Activated CD4-positive, CD25-positive, alpha-beta regulatory T cell treated with anti-CD3 and anti-CD28 coated beads, Interleukin-2, amount 50 U/mL, for 24 hours (primary cell): ENCODE results near the gene PLA2G2C.
"Not testable (repeated sequence)": the region's sequence is repeated elsewhere in the genome, so short reads cannot be mapped to it uniquely, and the experiment has no call there.

Experiments
- ATAC-seq, 2 donors: fragments of 150-1000 bp; cut with Tn5 transposase; one replicate each; pipeline ENCODE4 v1.10.0; 2021; ENCODE audit warnings: mild to moderate bottlenecking in 1 of 2, moderate library complexity in 1 of 2

The PLA2G2C gene, protein sequence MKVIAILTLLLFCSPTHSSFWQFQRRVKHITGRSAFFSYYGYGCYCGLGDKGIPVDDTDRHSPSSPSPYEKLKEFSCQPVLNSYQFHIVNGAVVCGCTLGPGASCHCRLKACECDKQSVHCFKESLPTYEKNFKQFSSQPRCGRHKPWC

DNA sequence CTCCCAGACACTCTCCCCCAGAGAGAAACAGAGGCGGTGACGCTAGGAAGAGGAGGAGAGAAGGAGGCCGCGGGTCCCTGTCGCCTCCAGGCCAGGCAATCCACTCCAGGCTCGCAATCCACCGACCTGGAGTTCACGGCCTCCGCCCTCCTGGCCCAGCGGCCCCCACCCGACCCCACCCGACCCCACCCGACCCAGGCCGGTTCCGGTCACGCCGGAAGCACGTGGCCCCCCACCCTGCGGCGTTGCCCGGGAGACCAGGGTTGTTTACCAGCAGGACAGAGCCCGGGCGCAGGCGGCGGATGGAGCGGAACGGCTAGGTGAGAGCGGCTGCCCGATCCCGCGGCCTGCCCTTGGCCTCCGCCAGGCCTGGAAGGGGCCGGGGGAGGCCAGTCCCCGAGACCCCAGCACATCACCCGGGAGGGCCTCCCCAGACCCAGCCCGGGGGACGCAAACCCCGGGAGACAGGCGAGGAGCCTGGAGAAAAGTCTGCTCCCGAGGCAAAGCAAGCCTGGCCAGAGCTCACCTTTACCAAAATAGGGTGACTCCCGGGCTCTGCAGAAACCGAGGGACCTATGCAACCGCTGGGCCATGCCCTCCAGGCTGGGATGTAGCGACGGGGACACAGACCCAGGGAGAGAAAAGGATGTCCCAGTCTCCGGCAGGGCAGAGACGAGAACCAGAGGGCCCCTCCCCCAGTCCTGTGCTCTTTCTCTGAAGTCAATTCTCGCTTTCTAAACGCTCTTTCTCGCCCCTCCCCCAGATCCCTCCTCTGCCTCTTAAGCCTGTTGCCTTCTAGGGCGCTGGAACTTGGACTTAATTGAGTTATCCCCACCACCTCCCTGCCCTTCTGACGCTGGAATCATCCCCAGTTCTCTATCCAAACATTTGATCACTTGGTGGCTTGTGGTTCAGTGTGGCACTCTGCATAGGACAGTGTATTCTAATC, at the start of gene PLA2G2C, which contains the start of gene UBXN10:
Gene PLA2G2C (minus strand): TSS at position 685 of the 949 bp plus-strand sequence. CDS start 9,155 bp downstream, outside the sequence.
Gene UBXN10 (plus strand): TSS at position 263 of the 949 bp plus-strand sequence. CDS start 4,466 bp downstream, outside the sequence.
- peak; percentile 46 to 52 for ATAC-seq

DNA sequence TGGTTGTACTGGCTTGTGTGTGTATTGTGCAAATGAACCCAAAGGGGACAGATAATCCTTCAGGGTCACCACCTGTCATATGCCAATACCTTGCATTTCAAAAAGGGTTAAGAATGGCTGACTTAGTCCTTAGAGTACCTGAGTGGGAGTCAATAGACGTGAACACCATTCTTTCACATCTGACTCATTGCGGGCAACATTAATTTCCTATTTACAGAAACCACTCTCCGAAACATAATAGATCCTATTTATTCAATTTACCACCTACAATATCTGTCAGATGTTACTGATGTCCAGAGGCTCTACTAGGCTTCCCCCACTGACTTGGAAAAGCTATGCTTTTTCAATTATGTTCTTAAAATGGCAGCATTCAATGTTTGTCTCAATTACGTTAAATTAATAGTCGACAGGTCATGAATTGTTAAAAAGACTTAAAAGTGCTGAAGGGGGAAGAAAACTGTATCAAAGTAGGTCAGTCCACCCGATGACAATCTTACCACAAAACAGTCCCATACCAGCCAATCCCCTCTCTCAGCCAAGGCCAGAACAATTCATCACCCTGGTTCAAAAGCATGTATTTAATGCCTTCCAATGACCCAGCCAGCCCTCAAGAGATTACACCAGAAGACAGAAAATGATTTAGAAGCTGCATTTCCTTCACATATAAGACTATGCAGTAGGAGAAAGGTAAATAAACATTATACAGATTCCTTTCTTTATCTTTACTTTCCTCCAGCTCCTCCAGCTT, 48.6 kb upstream of the PLA2G2C start:
- no peak for ATAC-seq

DNA sequence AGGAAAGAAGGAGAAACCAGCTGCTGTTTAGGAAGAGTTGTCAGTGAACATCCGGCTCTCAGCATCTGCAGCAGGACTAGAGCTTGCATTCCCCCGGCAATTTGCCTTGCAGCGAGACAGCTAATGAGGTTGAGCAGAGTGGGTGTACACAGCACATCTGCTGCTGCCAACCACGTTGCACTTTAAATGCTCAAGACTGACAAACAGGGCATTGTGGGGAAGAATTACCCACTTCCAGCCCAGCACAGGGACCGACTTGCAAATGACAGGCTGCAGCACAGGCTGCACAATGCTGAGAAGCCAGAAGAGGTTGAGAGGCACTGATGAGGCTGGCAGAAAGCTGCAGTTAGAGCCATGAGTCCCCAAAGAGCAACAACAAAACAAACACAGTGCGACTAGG, 47.5 kb upstream of the PLA2G2C start:
- ATAC-seq, result no peak

DNA sequence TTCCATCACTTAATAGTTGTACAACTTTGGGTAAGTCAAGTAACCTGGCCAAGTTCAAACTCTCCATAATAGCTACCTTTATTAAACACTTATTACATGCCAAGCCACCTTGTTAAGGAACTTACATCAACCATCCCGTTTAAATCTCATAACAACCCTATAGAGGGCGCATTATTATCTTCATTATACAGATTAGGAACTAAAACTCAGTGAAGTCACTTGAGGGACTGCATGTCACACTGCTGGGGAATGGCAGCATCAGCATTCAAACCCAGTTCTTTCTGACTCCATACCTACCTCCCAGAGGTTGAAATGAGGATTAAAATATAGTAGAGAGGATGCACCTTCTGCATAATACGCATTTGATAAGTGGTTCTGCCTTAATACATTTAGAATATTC, 47.1 kb upstream of the PLA2G2C start:
- ATAC-seq, result peak in 1 of 2 donors; percentile 58

DNA sequence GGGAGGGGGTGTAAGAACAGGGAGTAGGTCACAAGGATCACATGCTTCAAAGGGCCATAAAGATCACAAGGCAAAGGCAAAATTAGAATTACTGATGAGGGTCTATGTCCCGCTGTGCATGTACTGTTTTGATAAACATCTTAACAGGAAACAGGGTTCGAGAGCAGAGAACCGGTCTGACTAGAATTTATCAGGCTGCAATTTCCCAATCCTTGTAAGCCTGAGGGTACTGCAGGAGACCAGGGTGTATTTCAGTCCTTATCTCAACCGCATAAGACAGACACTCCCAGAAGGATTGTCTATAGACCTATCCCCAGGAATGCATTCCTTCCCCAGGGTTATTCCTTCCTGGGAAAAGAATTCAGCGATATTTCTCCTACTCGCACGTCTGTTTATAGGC, 46.2 kb upstream of the PLA2G2C start:
- ATAC-seq, result not testable (repeated sequence)

DNA sequence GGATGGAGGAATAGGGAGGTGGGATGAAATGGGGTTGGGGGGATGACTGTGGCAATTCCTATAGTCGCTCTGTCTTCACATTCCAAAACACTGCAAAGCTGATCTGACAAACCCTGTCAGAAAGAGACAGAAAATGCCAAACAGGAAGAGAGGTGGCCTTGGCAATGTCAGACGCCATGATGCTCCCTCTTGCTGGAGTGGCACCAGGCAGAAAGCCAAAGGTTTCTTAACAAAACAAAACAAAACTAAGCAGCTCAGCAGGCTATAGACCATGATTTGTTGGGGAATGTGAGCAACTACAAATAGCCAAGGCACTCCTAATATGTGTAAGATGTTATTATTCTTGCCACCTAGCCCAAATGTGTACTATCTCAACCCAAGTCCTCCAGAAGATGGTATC, 42.9 kb upstream of the PLA2G2C start:
- no peak for ATAC-seq

DNA sequence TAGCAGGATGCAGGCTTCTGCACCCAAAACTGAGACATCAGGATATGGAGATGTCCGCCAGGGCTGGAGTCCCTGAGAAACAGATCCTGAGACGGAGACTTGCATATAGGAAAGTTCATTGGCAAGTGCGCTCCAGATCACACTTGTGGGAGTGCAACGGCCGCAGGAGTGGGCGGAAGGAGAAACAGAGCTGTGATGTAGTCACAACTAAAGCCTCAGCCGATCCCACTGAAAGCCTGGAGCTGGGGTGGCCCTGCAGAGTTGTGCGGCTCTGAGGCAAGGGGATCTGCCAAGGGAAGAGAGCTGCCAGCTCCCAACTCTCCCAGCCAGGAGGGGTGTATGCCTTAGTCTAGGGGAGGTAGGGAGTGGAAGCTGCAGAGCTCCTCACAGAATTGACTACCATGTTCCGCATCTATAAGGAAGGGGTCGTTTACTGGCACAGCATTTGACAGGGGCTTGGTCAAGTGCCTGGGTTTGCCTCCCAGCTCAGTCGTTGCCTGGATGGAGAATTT, 42.1 kb upstream of the PLA2G2C start:
- no peak for ATAC-seq

DNA sequence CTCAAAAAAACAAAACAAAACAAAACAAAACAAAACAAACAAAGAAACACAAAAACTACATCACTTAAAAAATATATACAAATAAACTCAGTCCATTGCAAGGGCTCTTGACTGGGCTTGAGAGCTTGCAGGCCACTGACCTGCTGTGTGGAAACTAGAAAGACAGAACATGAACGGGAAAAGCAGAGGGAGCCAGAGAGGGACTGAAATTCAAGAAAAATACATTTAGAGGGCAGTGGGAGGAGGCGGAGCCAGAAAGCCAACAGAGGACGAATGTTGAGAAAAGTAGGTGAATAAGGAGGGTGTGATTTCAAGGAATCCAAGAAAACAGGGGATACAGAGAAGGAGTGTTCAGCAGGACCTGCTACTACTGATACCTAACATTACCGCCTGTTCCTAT, 41.4 kb upstream of the PLA2G2C start:
- no peak for ATAC-seq

DNA sequence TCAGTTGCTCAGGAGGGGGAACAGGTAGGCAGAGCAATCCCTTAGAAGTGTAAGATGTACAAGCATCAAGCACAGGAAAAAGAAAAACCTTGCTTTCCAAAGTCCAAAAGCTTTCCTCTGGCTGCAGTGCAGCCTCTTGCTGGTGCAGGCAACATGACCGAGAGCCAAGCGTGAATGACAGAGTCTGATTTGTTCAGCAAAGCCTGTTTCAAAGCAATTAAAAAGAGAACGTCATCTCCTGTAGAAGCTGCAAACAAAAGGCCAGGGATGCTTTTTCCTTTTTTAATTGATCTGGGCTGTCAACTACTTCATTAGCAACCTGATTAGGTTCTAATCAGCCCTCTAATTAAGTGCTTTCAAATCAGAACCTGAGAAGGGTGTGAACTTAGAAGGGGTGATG, 38.2 kb upstream of the PLA2G2C start:
- no peak for ATAC-seq

DNA sequence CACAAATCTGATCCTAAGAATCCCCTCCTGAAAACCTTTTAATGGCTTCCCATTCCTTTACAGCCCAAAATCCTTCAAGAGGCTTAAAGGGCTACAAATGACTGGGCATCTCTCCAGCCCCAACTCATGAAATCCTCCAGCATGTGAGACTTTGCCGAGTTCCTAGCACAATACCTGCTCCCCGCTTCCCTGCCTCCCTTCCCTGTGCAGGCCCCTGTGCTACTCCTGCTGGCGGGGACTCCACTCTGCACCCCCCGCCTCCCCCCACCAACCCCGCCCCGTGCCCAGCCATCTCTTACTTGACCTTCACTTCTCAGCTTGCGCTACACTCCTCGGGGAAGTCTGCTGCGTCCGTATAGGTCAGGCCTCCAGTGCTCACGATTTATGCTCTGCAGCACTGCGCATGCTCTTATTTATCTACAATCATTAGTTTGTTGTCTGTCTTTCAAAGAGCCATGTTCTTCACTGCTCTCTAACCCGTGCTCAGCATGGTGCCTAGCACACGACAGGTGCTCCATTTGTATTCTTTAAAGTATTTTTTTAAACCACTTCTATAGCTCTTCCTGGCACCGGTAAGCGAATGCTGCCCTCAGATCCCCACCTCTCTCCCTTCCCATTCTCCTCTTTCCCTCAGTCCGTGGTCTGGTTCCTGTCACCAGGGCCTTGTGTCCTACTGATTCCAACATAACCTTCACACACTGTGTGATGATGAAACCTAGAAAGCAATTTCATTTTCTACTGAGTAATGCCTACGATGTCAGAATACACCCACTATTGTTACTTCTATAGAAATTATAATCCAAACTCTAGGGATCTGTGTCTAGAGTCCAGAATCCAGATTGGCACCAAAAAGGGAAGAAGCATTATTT, 37.5 kb upstream of the PLA2G2C start:
- no peak for ATAC-seq

DNA sequence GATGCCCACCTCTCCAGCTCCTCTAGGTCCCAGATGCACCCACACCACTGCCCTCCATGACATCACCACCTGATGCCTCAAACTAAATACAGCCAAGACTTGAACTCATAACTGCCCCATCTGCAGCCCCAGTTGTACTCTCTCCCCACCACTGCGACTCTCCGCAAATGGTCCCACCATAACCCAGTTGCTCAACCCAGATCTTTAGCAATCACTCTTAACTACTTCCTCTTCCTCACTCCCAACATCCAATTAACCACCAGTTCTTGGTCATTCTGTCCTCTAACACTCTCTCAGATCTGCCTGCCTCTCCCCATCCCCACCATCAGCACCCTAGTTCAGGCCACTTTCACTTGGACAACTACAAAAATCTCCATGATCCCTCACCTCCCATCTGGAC, 36.8 kb upstream of the PLA2G2C start:
- no peak for ATAC-seq

DNA sequence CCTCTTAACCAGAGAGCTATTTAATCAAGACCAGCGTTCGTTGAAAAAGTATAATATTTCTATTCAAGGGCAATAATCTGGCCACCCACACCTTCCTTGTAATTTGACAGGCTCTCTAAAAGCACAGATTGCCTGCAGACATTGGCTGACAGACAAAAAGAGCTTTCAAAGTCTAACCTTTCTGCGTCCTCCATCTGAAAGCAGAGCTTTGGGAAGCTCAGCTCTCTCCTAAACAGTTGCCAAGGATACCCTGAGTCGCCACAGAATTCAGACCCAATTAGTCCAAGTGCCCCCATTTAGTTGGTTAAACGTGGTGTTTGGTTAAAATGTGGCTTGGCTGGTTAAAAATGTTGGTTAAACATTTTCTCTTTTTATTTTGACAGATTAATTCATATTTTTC, 33.7 kb upstream of the PLA2G2C start:
- no peak for ATAC-seq

DNA sequence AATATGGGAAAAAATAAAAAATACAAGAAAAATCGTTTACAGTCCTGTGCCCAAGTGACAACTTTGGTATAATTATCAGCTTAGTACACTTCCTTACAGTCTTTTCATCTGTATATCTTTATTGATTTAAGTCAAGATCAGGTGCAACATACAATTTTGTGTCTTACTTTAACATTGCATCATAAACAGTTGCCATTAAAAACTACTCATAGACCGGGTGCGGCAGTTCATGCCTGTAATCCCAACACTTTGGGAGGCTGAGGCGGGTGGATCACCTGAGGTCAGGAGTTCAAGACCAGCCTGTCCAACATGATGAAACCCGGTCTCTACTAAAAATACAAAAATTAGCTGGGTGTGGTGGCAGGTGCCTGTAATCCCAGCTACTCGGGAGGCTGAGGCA, 32.7 kb upstream of the PLA2G2C start:
- ATAC-seq, result not testable (repeated sequence)

DNA sequence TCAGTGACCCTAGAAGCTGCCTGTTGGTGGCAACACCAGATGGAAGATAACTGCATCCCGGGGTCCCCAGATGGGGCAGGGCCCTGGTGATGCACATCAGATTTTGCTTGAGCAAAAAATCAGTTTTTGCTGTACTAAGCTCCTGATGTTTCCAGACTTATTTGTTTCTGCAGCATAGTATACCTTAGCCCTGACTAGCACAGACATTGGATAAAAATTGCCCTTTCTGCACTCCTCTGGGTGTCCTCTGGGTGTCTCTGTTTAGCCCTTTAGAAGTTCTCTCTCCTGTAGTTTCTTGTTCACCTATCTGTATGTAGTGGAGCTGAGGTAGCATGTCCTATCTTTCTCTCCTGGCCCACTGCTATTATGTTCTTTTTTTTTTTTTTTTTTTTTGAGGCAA, 30.3 kb upstream of the PLA2G2C start:
- peak; percentile 67 to 73 for ATAC-seq

DNA sequence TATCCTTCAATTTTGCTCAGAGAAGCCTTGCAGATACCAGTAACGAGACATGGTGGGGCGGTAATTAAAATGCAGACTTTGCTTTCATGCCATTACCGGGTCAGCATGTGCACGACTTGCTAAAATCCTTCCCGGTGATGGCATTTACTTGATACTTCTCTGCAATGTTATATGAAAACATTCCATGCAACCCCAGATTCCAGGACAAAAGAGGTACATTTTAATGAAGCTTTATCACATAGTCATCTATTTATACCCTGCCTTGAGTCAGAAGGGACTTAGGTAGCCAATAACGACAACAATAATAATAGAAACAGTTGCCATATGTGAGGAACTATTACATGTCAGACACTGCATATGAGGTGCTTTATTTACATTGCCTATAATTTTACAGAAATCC, 29.4 kb upstream of the PLA2G2C start:
- ATAC-seq, result no peak

DNA sequence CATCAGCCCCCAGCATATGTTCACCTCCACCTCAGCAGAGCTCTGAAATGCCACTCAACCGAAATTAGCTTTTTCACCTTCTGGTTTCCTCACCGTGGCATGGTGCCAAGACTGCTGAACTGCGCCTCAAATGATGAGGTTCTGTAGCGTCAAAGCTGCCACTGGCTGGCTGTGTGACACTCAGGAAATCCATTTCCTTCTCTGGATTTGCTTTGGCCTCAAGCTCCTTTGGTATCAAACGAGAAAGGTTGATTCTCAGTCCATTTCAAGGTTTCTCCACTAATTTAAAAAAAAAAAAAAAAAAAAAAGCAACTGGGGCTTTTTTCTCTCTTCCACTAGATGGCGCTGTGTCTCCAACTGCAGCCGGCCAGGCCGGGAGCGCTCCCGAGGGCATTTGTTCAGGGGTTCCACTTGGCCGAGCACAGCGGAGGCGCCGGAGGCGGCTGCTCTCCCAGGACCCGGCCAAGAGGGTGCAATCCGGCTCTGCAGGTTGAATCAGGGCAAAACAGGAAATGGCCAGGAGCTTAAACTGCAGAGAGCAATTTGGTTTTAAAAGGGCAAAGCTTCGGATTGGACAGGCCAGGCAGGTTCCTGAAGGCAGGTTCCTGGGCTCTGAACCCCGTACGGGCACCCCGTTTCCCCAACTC, 26.5 kb upstream of the PLA2G2C start:
- ATAC-seq, result peak; percentile 38 to 63

DNA sequence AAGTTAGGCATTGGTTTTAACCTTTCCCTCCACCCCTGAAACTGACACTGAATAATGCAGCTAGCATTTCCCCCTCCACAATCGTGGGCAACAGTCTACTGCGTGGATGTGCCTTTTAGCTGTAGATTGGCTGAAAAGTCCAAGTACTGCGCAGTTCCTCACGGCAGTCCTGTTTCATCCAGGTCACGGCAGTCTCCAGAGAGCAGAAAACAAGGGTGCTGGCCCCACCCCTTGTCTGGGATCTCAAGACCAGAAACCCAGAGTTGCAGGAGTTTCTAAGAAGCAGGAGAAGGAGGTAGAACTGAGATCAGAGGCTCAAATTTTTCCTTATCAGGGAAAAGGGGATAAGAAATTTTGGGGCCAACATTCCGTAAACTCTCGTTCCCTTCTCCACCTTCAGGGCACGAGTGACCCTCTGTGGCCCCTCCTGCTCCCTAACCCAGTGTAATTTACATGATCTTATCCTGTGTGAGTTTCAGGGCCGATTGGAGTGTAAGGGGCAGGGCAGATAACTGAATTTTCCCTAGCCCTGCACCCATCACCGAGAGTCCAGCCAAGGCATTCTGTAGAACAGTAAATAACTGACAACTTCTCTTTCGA, 25.9 kb upstream of the PLA2G2C start:
- ATAC-seq, result no peak

DNA sequence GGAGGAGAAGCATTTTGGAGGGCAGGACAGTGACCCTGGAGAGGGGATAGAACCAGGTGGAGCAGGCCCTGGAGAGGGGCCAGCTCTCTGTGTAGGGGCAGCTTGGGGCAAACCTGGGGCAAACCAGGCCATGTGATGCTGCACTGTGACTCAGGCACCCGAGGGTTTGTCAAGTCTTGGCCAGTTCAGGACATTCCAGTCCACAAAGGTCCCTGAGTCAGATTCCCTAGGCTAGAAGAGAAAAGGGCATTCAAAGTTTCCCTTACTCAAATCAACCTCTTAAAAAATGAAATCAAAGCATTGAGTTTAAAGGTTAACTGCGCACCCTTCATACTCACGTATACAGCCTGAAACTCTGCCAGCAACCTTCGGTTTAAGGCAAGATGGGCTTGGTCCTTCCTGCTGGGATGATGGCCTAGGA, 25.2 kb upstream of the PLA2G2C start:
- no peak for ATAC-seq

DNA sequence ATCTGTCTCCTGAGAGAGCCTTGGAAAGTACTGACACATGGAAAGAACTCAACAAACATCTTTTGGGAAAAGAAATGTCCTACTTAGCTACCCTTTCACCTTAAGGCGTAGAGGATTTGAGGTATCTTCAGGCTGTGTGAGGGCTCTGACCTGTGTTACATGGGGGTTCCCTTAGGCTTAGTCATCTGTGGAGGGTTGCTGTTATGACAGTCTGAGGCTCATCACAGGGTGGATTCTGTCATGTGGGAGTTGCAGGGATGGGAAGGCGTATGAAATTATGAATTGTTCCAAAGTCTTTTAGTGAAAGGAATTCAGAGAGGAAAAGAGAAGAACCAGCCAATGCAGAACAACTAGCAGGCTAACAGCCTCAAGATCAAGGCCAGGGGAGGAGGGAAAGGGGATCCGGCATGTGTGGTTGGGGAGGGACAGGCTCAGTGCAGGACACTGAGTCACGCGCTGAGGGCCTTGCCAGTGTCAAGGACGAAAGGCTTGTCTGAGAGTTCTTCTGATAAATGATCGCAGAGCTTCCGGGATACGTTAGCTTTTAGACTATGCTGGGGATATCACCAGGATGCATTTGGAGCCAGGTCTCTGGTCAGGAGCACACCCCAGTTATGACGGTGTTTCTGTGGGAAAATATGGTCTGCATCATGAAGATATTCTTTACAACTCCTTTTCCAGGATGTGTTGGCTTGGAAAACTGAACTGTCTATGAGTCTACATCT, 24.6 kb upstream of the PLA2G2C start:
- ATAC-seq, result no peak

DNA sequence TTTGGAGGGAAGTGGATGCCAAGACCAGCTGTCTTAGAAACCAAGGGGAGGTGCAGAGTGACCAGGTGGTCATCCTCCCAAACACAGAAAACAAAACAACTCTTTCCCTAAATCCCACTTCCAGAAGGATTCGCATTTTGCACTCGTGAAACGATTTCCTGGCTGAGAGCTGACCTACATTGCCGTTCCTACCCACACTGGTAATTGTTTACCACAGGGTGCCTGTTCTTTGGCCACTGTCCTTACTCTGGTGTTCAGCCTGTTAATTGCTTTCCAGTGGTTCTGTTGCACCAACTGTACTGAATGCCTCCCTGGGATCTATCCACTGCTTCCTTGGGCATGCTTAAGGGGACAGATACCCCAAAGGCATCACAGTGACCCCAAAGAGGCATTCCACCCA, 23.2 kb upstream of the PLA2G2C start:
- ATAC-seq, result no peak
